Vagina (tissue), 2 donors: ENCODE results near the gene FGF1.

Source experiments
- CTCF ChIP-seq, 3 experiments: fragments of 450-650 bp in 2 of 3; fragments of 200-600 bp in 1 of 3; sonication (generic) in 1 of 3; IDR thresholded peaks; one replicate each; pipeline ENCODE4 v1.5.1; 2017 to 2019; ENCODE audit warnings: antibody characterized with exemption in 3 of 3, mild to moderate bottlenecking in 2 of 3, moderate library complexity in 2 of 3
- POLR2A ChIP-seq, 2 donors: fragments of 450-650 bp; IDR thresholded peaks; one replicate each; pipeline ENCODE4 v1.6.1; 2017; ENCODE audit warnings: antibody characterized with exemption in 2 of 2, mild to moderate bottlenecking in 2 of 2, moderate library complexity in 2 of 2
- POLR2AphosphoS5 ChIP-seq, 2 donors: sonication (generic); formaldehyde crosslinking; IDR thresholded peaks; one replicate each; pipeline ENCODE4 v1.9.0; 2017; ENCODE audit warnings: antibody characterized with exemption in 2 of 2, mild to moderate bottlenecking in 2 of 2, low read depth in 1 of 2; ENCODE audit not compliant: insufficient read depth in 1 of 2

- TF ChIP-seq CTCF (IDR thresholded peaks at IDR 0.05) (no peak), POLR2A (IDR thresholded peaks at IDR 0.05) (no peak), POLR2AphosphoS5 (IDR thresholded peaks at IDR 0.05; ENCODE audit: insufficient read depth in 1 of 2, low read depth in 1 of 2) (no peak)
Observed at GRCh38 chr5:142660196-142660595, 25.7 kb downstream of the FGF1 start.
